CD4-positive, alpha-beta T cell treated with Interleukin-4 for 4 hours (primary cell): ENCODE data around the gene HECW1.

Experiments
- DNase-seq: peaks from one replicate; pipeline ENCODE4 v3.0.0-alpha.2; 2020

Gene HECW1

GRCh38 chr7:43384616-43385308, 272.3 kb downstream of the HECW1 start:
- DNase-seq, result no peak

GRCh38 chr7:43385309-43385680, 272.8 kb downstream of the HECW1 start:
- no peak for DNase-seq

- DNase-seq, result no peak
Measured at GRCh38 chr7:43385856-43386255, 273.4 kb downstream of the HECW1 start.

- no peak for DNase-seq
Measured at GRCh38 chr7:43387932-43388331, 275.5 kb downstream of the HECW1 start.

- DNase-seq, result no peak
Measured at GRCh38 chr7:43390576-43390975, 278.1 kb downstream of the HECW1 start.

- no peak for DNase-seq
Measured at GRCh38 chr7:43391518-43391917, 279.1 kb downstream of the HECW1 start.

- DNase-seq, result no peak
Measured at GRCh38 chr7:43392638-43393330, 280.3 kb downstream of the HECW1 start.

- DNase-seq, result no peak
Measured at GRCh38 chr7:43394441-43395130, 282.1 kb downstream of the HECW1 start.

GRCh38 chr7:43395351-43395750, 282.9 kb downstream of the HECW1 start:
- DNase-seq, result no peak

GRCh38 chr7:43396187-43396740, 283.8 kb downstream of the HECW1 start:
- DNase-seq, result no peak

- no peak for DNase-seq
Measured at GRCh38 chr7:43398831-43399230, 286.4 kb downstream of the HECW1 start.

GRCh38 chr7:43405948-43406347, 293.5 kb downstream of the HECW1 start:
- DNase-seq, result no peak

GRCh38 chr7:43406961-43407360, 294.5 kb downstream of the HECW1 start:
- no peak for DNase-seq

GRCh38 chr7:43408981-43409380, 296.5 kb downstream of the HECW1 start:
- DNase-seq, result no peak

GRCh38 chr7:43417455-43417854, 305.0 kb downstream of the HECW1 start:
- DNase-seq, result no peak

- no peak for DNase-seq
Measured at GRCh38 chr7:43430411-43430810, 318.0 kb downstream of the HECW1 start.

GRCh38 chr7:43431020-43431595, 318.7 kb downstream of the HECW1 start:
- DNase-seq, result no peak

- DNase-seq, result no peak
Measured at GRCh38 chr7:43433639-43434038, 321.2 kb downstream of the HECW1 start.

GRCh38 chr7:43437001-43437400, 324.6 kb downstream of the HECW1 start:
- DNase-seq, result no peak

GRCh38 chr7:43438897-43439479, 326.5 kb downstream of the HECW1 start:
- DNase-seq, result no peak

GRCh38 chr7:43439631-43440401, 327.4 kb downstream of the HECW1 start:
- peak; percentile 44 for DNase-seq
